Activated CD8-positive, alpha-beta memory T cell treated with anti-CD3 and anti-CD28 coated beads for 48 hours (primary cell): ENCODE measurements around the gene SPPL3.
"Not testable (repeated sequence)": the region's sequence is repeated elsewhere in the genome, so short reads cannot be mapped to it uniquely, and the experiment has no call there.

ENCODE experiments used
- DNase-seq, 3 experiments: peaks; one replicate each; pipeline ENCODE4 v3.0.0-alpha.2; 2020; ENCODE audit warnings: low read depth in 2 of 3, low spot score in 2 of 3

SPPL3 gene

GRCh38 chr12:120921637-120922036 is 17.5 kb upstream of the SPPL3 start:
- no peak for DNase-seq

- DNase-seq, result no peak
Observed at GRCh38 chr12:120920178-120920577, 16.0 kb upstream of the SPPL3 start.

- no peak for DNase-seq
Observed at GRCh38 chr12:120917748-120918147, 13.6 kb upstream of the SPPL3 start.

- no peak for DNase-seq
Observed at GRCh38 chr12:120916561-120916960, 12.4 kb upstream of the SPPL3 start.

- no peak for DNase-seq
Observed at GRCh38 chr12:120914794-120915193, 10.6 kb upstream of the SPPL3 start.

GRCh38 chr12:120909633-120910298 is 5.6 kb upstream of the SPPL3 start:
- no peak for DNase-seq

- DNase-seq, result no peak
Observed at GRCh38 chr12:120905856-120906384, 1.8 kb upstream of the SPPL3 start.

GRCh38 chr12:120903412-120904196 is 554 bp downstream of the SPPL3 start:
- DNase-seq, result peak; percentile 28 to 43 (median 38)

GRCh38 chr12:120902846-120903411 is 1.2 kb downstream of the SPPL3 start:
- DNase-seq, result no peak

- DNase-seq, result no peak
Observed at GRCh38 chr12:120901818-120902217, 2.3 kb downstream of the SPPL3 start.

- DNase-seq, result not testable (repeated sequence)
Observed at GRCh38 chr12:120901101-120901500, 3.1 kb downstream of the SPPL3 start.

GRCh38 chr12:120895532-120895931 is 8.6 kb downstream of the SPPL3 start:
- DNase-seq, result no peak

- DNase-seq, result no peak
Observed at GRCh38 chr12:120892265-120892664, 11.9 kb downstream of the SPPL3 start.

- no peak for DNase-seq
Observed at GRCh38 chr12:120890963-120891362, 13.2 kb downstream of the SPPL3 start.

GRCh38 chr12:120887253-120888043 is 16.7 kb downstream of the SPPL3 start:
- peak in 1 of 3 experiments; percentile 11 for DNase-seq

- no peak for DNase-seq
Observed at GRCh38 chr12:120886199-120887018, 17.7 kb downstream of the SPPL3 start.

- no peak for DNase-seq
Observed at GRCh38 chr12:120885521-120885920, 18.6 kb downstream of the SPPL3 start.

GRCh38 chr12:120884644-120885043 is 19.5 kb downstream of the SPPL3 start:
- DNase-seq, result no peak

- DNase-seq, result no peak
Observed at GRCh38 chr12:120882055-120882555, 22.1 kb downstream of the SPPL3 start.

GRCh38 chr12:120879718-120880300 is 24.3 kb downstream of the SPPL3 start:
- DNase-seq, result no peak
